Upper lobe of left lung (tissue), 6 donors: Measurements from ENCODE around the gene CNTROB. TPM values are rescaled to one million over a fixed set of nuclear protein-coding genes. Genes with fewer than 3 reads are reported as not detected.

Experiments used
- ATAC-seq, 2 donors: fragments of 200-7000 bp; cut with Tn5 transposase; one replicate each; pipeline ENCODE4 v1.9.1; 2022; ENCODE audit warnings: mild to moderate bottlenecking in 2 of 2, moderate library complexity in 2 of 2; ENCODE audit not compliant: low FRiP score in 2 of 2
- DNase-seq, 2 donors: peaks; one replicate each; pipeline ENCODE4 v3.0.0-alpha.2; 2019 to 2020
- H3K27ac ChIP-seq, 4 donors: fragments of 200-600 bp; sonication (generic); one replicate each; pipeline ENCODE4 v1.5.1; 2016 to 2019
- H3K27me3 ChIP-seq, 4 donors: fragments of 200-600 bp; sonication (generic); one replicate each; pipeline ENCODE4 v1.5.1; 2017 to 2019
- H3K36me3 ChIP-seq, 4 donors: fragments of 200-600 bp; sonication (generic); one replicate each; pipeline ENCODE4 v1.5.1; 2016 to 2019
- H3K4me1 ChIP-seq, 4 donors: fragments of 200-600 bp; sonication (generic); one replicate each; pipeline ENCODE4 v1.5.1; 2018 to 2019
- H3K4me3 ChIP-seq, 4 donors: fragments of 200-600 bp; sonication (generic); one replicate each; pipeline ENCODE4 v1.5.1; 2017 to 2019; ENCODE audit warnings: mild to moderate bottlenecking in 2 of 4, moderate library complexity in 1 of 4
- H3K9me3 ChIP-seq, 4 donors: fragments of 200-600 bp; sonication (generic); one replicate each; pipeline ENCODE4 v1.5.1; 2018 to 2019
- EP300 ChIP-seq, 4 donors: sonication (generic); formaldehyde crosslinking; IDR thresholded peaks; one replicate each; pipeline ENCODE4 v1.5.1; 2017; ENCODE audit warnings: antibody characterized with exemption in 4 of 4, control low read depth in 2 of 4
- POLR2A ChIP-seq, 4 donors: fragments of 450-650 bp; IDR thresholded peaks; one replicate each; pipeline ENCODE4 v1.5.1; 2016 to 2017; ENCODE audit warnings: antibody characterized with exemption in 4 of 4, mild to moderate bottlenecking in 2 of 4
- POLR2AphosphoS5 ChIP-seq, 2 donors: sonication (generic); formaldehyde crosslinking; IDR thresholded peaks; one replicate each; pipeline ENCODE4 v1.5.1; 2017; ENCODE audit warnings: antibody characterized with exemption in 2 of 2
- WGBS, 2 donors: methylation state at CpG; one replicate each; pipeline ENCODE4 v1.1.5; 2017 to 2018; 5-methylcytosine and 5-hydroxymethylcytosine counted together
- total RNA-seq, 6 donors: library from RNA; depleted of rRNA in 4 of 6; stranded (reverse); fragments of >200 nt in 4 of 6; gene quantifications; one replicate each; pipeline versions ENCODE4 v1.1.0 to v1.2.1, GENCODE V29; 2016 to 2021
- TF ChIP-seq, protein P1 (sequence below), 6 experiments: fragments of 450-650 bp in 4 of 6; fragments of 200-600 bp in 2 of 6; sonication (generic) in 2 of 6; IDR thresholded peaks; one replicate each; pipeline ENCODE4 v1.5.1; 2016 to 2019; ENCODE audit warnings: antibody characterized with exemption in 6 of 6
- donor health status: DM: no; HTN: no; CAD: no; lungs with moderate emphysema.
- donor health status: DM: no; HTN: yes; CAD: no; lungs with severe emphysema.

The CNTROB gene
- total RNA-seq, 6 donors from 2014 or later: 50.6 to 216 (median 88.3) TPM

DNA sequence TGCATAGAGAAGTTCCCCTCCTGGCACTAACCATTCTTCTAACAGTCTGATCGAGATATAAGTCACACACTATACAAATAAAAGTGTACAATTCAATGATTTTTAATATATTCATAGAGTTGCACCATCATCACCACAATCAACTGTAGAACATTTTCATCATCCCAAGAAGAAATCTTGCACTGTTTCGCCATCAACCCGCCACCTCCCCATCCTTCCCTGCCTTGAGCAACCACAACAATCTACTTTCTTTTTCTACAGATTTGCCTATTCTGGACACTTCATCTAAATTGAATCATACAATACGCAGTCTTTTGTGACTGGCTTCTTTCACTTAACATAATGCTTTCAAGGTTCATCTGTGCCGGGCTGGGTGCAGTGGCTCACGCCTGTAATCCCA lies 37.4 kb downstream of the CNTROB start:
- Histone ChIP-seq H3K4me3 (no peak overlapping the region), H3K9me3 (peaks cover 0 to 6% (median 3%) of the 10 kb centered on the region in 4 donors), H3K27me3 (no peaks in the 10 kb centered on the region), H3K36me3 (no peaks in the 10 kb centered on the region), H3K4me1 (no peaks in the 10 kb centered on the region), H3K27ac (peak overlapping the region in 1 of 4 donors; percentile 59)
- DNase-seq (peak in 1 of 2 donors; percentile 35), ATAC-seq (no peak)
- TF ChIP-seq POLR2AphosphoS5 (IDR thresholded peaks at IDR 0.05): peak; percentile 19 to 27
- no peak for TF ChIP-seq POLR2A (IDR thresholded peaks at IDR 0.05)
- WGBS, 2 donors: 63 to 86% methylated on average over 6 of the region's 6 CpGs

DNA sequence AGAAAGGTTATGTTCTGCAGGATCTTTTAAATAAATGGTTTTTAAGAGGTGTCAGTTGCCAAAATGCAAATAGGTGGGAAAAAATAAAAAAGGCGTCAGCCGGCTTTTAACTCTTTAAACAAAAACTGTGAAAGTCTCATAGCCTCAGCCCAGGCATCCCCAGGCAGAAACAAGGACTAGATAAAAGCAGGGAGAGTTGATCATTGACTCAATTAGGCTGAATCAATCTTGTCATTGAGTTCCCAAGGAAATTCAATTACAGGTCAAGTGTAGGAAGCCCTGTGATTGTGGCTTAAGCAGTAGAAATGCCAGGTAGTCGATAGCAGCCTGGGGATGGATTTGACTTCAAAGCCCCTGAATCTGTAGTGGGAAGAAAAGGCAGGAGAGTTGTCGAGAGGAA lies 39.6 kb downstream of the CNTROB start:
- peaks cover 8 to 23% (median 15%) of the 10 kb centered on the region in 4 donors for H3K9me3 ChIP-seq
- no peak overlapping the region for H3K27ac ChIP-seq
- ATAC-seq: no peak
- DNase-seq: no peak
- no peak overlapping the region for H3K4me3 ChIP-seq
- no peaks in the 10 kb centered on the region for H3K36me3 ChIP-seq
- H3K4me1 ChIP-seq: no peaks in the 10 kb centered on the region
- no peaks in the 10 kb centered on the region for H3K27me3 ChIP-seq
- TF ChIP-seq POLR2A (IDR thresholded peaks at IDR 0.05) (no peak), POLR2AphosphoS5 (IDR thresholded peaks at IDR 0.05) (no peak), EP300 (IDR thresholded peaks at IDR 0.05) (no peak)
- TF ChIP-seq, protein P1, sequence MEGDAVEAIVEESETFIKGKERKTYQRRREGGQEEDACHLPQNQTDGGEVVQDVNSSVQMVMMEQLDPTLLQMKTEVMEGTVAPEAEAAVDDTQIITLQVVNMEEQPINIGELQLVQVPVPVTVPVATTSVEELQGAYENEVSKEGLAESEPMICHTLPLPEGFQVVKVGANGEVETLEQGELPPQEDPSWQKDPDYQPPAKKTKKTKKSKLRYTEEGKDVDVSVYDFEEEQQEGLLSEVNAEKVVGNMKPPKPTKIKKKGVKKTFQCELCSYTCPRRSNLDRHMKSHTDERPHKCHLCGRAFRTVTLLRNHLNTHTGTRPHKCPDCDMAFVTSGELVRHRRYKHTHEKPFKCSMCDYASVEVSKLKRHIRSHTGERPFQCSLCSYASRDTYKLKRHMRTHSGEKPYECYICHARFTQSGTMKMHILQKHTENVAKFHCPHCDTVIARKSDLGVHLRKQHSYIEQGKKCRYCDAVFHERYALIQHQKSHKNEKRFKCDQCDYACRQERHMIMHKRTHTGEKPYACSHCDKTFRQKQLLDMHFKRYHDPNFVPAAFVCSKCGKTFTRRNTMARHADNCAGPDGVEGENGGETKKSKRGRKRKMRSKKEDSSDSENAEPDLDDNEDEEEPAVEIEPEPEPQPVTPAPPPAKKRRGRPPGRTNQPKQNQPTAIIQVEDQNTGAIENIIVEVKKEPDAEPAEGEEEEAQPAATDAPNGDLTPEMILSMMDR (IDR thresholded peaks at IDR 0.05): no peak
- 64 to 73% methylated on average over 4 of the region's 4 CpGs for WGBS, 2 donors

DNA sequence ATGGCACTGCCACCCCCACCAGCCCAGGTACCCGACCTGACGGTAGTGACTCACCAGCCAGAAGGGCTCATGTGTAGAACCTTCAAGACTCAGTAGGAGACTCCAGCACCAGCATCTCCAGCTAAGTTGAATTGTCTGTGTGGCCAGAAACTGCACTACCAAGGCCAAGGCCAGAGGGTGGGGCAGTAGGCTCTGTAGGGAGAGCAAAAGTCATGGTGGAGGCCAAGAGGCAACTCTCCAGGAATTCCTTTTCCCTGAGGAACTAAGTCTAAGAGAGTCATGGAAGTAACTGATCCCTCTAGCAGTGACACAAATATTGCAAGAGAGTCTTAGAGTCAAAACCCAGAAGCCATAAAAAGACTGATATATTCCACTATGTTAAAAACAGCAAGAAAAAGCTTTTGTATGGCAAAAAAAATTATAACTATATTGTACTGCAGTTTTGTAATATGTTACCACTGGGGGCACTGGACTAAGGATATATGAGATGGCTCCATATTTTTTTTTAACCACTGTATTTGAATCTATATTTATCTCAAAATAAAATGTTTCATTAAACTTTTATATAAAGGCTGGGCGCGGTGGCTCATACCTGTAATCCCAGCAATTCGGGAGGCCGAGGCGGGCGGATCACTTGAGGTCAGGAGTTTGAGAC lies 40.3 kb downstream of the CNTROB start:
- H3K4me3 ChIP-seq: no peak overlapping the region
- no peaks in the 10 kb centered on the region for H3K4me1 ChIP-seq
- no peaks in the 10 kb centered on the region for H3K36me3 ChIP-seq
- DNase-seq (no peak), ATAC-seq (no peak)
- H3K27ac ChIP-seq: no peak overlapping the region
- H3K9me3 ChIP-seq: peaks cover 8 to 23% (median 15%) of the 10 kb centered on the region in 4 donors
- WGBS, 2 donors: 93 to 97% methylated on average over 8 of the region's 8 CpGs
- no peaks in the 10 kb centered on the region for H3K27me3 ChIP-seq
- TF ChIP-seq, protein P1 (IDR thresholded peaks at IDR 0.05): no peak
- TF ChIP-seq POLR2AphosphoS5 (IDR thresholded peaks at IDR 0.05) (no peak), POLR2A (IDR thresholded peaks at IDR 0.05) (no peak), EP300 (IDR thresholded peaks at IDR 0.05) (no peak)

DNA sequence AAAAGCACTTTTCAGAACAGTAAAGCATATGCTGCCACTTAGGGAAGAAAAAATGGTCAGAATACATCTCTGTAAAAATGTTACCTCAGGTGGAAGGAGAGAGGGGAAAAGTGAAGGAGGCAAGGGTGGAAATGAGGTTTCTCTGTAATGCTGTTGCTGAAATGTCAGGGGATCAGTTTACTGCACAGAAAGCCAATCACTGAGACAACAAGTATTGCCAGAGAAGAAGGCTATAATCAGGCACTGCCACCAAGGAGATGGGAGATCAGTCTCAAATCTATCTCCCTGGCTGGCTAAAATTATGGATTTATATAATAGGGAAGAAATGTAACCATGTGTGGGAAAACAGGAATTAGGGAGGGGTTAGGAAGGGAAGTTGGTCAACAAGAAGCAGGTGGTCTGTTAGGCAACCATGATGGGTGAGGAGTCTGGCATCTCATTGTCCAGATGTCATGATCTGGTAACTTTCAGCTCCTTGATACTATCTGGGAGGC lies 42.7 kb downstream of the CNTROB start:
- H3K27ac ChIP-seq: no peak overlapping the region
- peaks cover 8 to 23% (median 15%) of the 10 kb centered on the region in 4 donors for H3K9me3 ChIP-seq
- TF ChIP-seq POLR2AphosphoS5 (IDR thresholded peaks at IDR 0.05): no peak
- no peak for TF ChIP-seq POLR2A (IDR thresholded peaks at IDR 0.05)
- TF ChIP-seq, protein P1 (IDR thresholded peaks at IDR 0.05): no peak
- TF ChIP-seq EP300 (IDR thresholded peaks at IDR 0.05): no peak
- ATAC-seq: no peak
- no peak overlapping the region for H3K4me3 ChIP-seq
- H3K27me3 ChIP-seq: no peaks in the 10 kb centered on the region
- no peaks in the 10 kb centered on the region for H3K4me1 ChIP-seq
- no peaks in the 10 kb centered on the region for H3K36me3 ChIP-seq
- no peak for DNase-seq

DNA sequence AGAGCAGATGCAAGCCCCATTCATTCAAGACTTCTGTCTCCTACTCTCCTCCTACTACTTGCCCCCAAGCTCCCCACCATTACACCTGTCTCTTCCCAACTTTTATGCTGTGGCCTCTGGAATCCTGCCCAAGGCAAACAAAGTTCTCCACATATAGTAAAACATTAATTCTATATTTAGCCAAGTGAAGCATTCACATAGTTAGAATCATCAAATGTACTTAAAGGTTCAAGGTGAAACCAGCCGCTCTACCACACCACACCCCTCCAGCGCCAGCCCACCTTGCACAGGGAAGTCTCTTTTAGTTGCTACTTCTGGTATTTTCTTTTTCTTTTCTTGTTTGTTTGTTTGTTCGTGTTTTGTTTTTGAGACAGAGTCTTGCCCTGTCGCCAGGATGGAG lies 45.0 kb downstream of the CNTROB start:
- Histone ChIP-seq H3K4me1 (peaks cover 0 to 4% (median 0%) of the 10 kb centered on the region in 4 donors), H3K27ac (no peak overlapping the region), H3K27me3 (no peaks in the 10 kb centered on the region), H3K36me3 (no peaks in the 10 kb centered on the region), H3K9me3 (peaks cover 8 to 23% (median 15%) of the 10 kb centered on the region in 4 donors), H3K4me3 (no peak overlapping the region)
- DNase-seq (no peak), ATAC-seq (no peak)
- TF ChIP-seq POLR2A (IDR thresholded peaks at IDR 0.05) (no peak), EP300 (IDR thresholded peaks at IDR 0.05) (no peak), POLR2AphosphoS5 (IDR thresholded peaks at IDR 0.05) (no peak)
- TF ChIP-seq, protein P1 (IDR thresholded peaks at IDR 0.05): no peak
- WGBS, 2 donors: 76 to 77% methylated on average over 4 of the region's 4 CpGs
